MM.1S (cell line): ENCODE measurements around the gene S100B.

ENCODE experiments used
- EZH2 ChIP-seq: fragments of 300-600 bp; sonication (generic); optimal IDR thresholded peaks from 2 replicates; pipeline ENCODE3; 2017; ENCODE audit warnings: low read depth, mild to moderate bottlenecking, antibody characterized with exemption, low read length, mixed read lengths
- EZH2phosphoT487 ChIP-seq: fragments of 300-600 bp; sonication (generic); IDR thresholded peaks from 2 replicates; pipeline ENCODE4 v1.6.1; 2018; ENCODE audit warnings: antibody characterized with exemption, low read length
- TF ChIP-seq, protein P1 (sequence below): fragments of 300-600 bp; sonication (generic); IDR thresholded peaks from 2 replicates; pipeline ENCODE4 v1.5.1; 2016; ENCODE audit warnings: antibody characterized with exemption, low read length, mixed read lengths

DNA sequence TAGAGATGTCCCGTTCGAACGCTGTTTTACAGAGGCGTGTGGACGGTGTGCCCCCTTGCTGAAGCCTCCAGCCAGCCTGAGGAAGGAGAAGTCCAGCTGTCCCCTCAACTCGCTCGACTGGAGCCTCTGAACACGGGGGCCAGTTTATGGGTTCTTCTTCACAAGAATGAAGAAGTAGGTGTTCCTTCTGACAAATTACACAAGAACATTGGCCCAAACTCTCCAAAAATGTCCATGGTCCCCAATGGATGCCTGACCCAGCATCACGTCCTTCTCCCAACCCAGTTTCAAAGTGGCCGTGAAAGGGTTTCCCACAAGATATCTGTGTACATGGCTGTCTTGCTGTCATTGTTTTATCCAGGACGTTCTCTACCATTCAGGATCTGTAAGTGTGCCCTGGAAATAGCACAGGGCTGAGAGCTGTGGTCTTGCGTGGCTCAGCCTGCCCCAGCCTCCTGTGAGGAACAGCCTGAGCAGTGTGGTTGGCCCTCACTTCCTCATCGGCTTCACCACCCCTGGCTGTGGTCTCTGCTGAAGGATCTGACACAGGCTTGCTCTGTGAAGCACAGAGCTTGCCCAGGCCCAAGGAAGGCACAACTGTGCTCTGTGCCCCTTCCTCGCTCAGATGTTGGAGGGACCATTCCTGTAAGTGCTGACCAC lies 1.0 kb upstream of the S100B start:
- TF ChIP-seq, protein P1, sequence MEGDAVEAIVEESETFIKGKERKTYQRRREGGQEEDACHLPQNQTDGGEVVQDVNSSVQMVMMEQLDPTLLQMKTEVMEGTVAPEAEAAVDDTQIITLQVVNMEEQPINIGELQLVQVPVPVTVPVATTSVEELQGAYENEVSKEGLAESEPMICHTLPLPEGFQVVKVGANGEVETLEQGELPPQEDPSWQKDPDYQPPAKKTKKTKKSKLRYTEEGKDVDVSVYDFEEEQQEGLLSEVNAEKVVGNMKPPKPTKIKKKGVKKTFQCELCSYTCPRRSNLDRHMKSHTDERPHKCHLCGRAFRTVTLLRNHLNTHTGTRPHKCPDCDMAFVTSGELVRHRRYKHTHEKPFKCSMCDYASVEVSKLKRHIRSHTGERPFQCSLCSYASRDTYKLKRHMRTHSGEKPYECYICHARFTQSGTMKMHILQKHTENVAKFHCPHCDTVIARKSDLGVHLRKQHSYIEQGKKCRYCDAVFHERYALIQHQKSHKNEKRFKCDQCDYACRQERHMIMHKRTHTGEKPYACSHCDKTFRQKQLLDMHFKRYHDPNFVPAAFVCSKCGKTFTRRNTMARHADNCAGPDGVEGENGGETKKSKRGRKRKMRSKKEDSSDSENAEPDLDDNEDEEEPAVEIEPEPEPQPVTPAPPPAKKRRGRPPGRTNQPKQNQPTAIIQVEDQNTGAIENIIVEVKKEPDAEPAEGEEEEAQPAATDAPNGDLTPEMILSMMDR: no peak
- no peak for TF ChIP-seq EZH2
- no peak for TF ChIP-seq EZH2phosphoT487
